VCaP (cell line): Measurements from ENCODE around the gene KLK2.

Source experiments
- H3K27ac ChIP-seq: fragments of 450-650 bp; 2 replicates; pipeline ENCODE4 v1.5.1; 2017
- TF ChIP-seq, protein P1 (sequence below): fragments of 450-650 bp; conservative IDR thresholded peaks from 2 replicates; pipeline ENCODE4 v1.5.1; 2017; ENCODE audit warnings: mild to moderate bottlenecking, moderate library complexity

Gene KLK2

DNA sequence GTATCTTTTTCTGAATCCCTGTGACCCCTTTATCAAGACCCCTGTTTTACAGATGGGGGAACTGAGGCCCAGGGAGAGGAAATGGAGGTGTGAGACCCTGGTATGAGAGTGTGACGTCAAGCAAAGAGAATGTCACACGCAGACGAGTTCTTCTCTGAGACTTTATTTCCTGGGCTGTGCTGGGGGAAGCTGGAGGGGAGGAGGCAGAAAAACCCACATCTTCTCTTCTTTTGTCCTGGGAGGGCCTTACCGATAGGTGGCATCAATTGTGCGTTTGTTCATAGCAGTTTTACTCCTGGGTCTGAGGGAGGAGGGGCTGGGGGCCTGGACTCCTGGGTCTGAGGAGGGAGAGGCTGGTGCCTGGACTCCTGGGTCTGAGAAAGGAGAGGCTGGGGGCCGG lies 35.0 kb upstream of the KLK2 start:
- TF ChIP-seq, protein P1, sequence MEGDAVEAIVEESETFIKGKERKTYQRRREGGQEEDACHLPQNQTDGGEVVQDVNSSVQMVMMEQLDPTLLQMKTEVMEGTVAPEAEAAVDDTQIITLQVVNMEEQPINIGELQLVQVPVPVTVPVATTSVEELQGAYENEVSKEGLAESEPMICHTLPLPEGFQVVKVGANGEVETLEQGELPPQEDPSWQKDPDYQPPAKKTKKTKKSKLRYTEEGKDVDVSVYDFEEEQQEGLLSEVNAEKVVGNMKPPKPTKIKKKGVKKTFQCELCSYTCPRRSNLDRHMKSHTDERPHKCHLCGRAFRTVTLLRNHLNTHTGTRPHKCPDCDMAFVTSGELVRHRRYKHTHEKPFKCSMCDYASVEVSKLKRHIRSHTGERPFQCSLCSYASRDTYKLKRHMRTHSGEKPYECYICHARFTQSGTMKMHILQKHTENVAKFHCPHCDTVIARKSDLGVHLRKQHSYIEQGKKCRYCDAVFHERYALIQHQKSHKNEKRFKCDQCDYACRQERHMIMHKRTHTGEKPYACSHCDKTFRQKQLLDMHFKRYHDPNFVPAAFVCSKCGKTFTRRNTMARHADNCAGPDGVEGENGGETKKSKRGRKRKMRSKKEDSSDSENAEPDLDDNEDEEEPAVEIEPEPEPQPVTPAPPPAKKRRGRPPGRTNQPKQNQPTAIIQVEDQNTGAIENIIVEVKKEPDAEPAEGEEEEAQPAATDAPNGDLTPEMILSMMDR = peak; percentile 65

DNA sequence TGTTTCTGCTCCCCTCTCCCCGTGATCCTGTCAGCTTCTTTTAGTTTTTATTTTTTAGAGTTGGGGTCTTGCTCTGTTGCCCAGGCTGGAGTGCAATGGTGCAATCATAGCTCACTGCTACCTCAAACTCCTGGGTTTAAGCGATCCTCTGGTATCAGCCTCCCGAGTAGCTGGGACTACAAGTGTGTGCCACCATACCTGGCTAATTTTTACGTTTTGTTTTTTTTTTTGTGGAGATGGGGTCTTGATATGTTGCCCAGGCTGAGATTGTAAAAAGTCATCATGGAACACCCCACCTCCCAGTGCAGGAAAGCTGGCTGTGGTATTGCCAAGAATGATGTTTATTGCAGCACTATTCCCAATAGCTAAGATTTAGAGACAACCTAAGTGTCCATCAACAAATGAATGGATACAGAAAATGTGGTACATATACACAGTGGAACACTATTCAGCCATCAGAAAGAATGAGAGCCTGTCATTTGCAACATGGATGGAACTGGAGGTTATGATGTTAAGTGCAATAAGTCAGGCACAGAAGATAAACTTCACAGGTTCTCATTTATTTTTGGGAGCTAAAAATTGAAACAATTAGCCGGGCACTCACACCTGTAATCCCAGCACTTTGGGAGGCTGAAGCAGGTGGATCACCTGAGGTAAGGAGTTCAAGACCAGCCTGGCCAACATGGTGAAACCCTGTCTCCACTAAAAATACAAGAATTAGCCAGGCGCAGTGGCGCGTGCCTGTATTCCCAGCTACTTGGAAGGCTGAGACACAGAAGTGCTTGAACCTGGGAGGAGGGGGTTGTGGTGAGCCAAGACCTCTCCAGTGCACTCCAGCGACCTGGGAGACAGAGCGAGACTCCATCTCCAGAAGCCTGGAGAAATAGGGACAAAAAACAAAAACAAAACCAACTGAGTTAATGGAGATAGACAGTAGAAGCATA lies 33.3 kb upstream of the KLK2 start:
- TF ChIP-seq, protein P1 = no peak
- H3K27ac ChIP-seq = peak overlapping the region; percentile 100

More for the DNA sequence above, 35.0 kb upstream of the KLK2 start:
- H3K27ac ChIP-seq = peak overlapping the region; percentile 100

DNA sequence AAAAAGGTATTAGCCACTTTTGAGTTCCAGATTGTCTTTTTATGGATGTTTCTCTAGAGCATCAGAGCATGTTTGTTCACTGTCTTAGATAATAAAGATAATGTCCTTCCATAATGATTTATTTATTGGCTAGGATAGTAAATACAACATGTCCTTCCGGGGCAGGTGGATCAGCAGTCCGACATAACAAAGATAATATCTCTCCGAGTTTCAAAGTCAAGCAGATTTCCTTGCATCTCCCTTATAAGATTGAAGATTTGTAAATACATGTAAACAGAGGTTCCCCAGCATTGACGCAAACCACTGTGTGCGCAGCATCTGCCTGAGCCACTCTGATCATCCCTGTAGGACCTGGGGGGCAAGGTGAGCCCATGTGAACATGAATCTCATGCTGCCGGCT lies 31.1 kb upstream of the KLK2 start:
- H3K27ac ChIP-seq = peak overlapping the region; percentile 100
- TF ChIP-seq, protein P1 = no peak

DNA sequence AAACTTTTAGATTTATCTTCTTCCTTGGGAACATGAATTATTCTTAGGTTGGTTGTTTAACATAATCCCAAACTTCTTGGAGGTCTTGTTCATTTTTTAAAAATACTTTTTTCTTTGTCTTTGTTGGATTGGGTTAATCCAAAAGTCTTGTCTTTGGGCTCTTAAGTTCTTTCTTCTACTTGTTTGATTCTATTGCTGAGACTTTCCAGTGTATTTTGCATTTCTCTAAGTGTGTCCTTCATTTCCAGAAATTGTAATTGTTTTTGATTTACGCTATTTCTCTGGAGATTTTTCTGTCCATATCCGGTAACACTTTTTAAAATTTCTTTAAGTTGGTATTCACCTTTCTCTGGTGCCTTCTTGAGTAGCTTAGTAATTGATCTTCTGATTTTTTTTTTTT lies 30.0 kb upstream of the KLK2 start:
- TF ChIP-seq, protein P1 = no peak
- peak overlapping the region; percentile 100 for H3K27ac ChIP-seq

DNA sequence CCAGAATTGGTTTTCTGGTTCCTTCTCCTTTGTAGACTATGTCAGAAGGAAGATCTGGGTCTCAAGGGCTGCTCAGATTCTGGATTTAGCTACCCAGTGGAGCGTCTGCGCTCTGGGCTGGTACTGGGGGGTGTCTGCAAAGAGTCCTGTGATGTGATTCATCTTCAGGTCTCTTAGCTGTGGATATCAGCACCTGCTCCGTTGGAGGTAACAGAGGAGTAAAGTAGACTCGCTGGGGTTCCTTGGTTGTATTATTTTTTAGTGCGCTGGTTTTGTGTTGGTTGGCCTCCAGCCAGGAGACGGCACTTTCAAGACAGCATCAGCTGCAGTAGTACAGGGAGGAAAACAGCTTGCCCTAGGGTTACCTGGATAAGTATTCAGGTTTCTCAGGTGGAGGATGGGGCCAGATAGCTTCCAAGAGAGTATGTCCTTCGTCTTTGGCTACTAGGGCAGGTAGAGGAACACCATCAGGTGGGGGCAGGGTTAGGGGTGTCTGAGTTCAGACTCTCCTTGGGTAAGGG lies 29.5 kb upstream of the KLK2 start:
- TF ChIP-seq, protein P1 = no peak
- H3K27ac ChIP-seq = peak overlapping the region; percentile 100

DNA sequence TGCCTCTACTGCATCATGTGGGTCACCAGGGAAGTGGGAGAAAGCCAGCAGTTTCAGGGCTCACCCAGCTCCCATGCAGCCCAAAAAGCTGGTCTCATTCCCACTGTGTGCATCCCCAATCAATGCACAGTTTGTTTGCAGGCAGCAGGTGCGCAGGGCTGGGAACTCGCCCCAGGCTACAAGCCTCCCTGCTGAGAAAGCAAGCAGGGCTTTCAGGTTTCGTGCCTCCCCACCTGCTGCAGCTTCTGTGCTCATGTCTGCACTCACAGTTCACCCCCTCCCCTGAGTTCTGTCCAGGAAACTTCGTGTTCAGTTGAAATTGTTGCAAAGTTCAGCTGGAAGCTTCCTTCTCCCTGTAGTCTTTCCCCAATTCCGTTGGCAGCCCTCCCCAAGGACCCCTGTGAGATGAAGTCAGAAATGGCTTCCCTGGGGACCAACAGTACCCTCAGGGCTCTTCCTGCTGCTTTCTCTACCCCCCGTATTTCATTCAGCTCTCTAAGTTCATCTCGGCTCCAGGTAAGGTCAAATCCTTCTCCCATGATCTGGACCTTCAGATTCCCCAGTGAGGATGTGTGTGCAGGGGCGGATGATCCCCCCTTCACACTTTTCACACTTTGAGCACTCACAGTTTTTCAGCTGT lies 28.8 kb upstream of the KLK2 start:
- TF ChIP-seq, protein P1 = no peak
- peak overlapping the region; percentile 100 for H3K27ac ChIP-seq

DNA sequence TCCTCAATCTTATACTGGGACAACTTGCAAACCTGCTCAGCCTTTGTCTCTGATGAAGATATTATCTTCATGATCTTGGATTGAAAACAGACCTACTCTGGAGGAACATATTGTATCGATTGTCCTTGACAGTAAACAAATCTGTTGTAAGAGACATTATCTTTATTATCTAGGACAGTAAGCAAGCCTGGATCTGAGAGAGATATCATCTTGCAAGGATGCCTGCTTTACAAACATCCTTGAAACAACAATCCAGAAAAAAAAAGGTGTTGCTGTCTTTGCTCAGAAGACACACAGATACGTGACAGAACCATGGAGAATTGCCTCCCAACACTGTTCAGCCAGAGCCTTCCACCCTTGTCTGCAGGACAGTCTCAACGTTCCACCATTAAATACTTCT lies 22.5 kb upstream of the KLK2 start:
- TF ChIP-seq, protein P1 = no peak
- peak overlapping the region; percentile 100 for H3K27ac ChIP-seq
